ENCODE measurements around the gene C9orf57.

GRCh38 chr9:72030767-72031166 is 29.6 kb downstream of the C9orf57 start:
- TF ChIP-seq CTCF (IDR thresholded peaks at IDR 0.05; ENCODE audit: borderline replicate concordance, extremely low read depth, low read length, poor library complexity, severe bottlenecking) (no peak), EZH2 (IDR thresholded peaks at IDR 0.05; ENCODE audit: borderline replicate concordance, low read depth, low read length, severe bottlenecking) (no peak)

Data from DND-41 (cell line).